Panc1 (cell line): Measurements from ENCODE around the gene CAMK2A. TPM values are rescaled to one million over a fixed set of nuclear protein-coding genes. Genes with fewer than 3 reads are reported as not detected.

ENCODE experiments used
- ATAC-seq: fragments of 200-7000 bp; cut with Tn5 transposase; 2 replicates; pipeline ENCODE4 v1.9.1; 2020; ENCODE audit warnings: mild to moderate bottlenecking, moderate library complexity
- BruUV-seq: library from RNA; stranded (reverse); fragments of 400-500 nt; replicated peaks from 2 replicates; lab custom pipeline; 2021; lab: Mats Ljungman, UMichigan
- CTCF ChIA-PET: fragments of 300-600 bp; sonication (Branson Sonifier 250); formaldehyde crosslinking; loops from one replicate; lab custom pipeline; 2022; ENCODE audit warnings: antibody characterized with exemption; lab: Charles Lee
- POLR2A ChIA-PET: fragments of 300-600 bp; sonication (Branson Sonifier 250); formaldehyde crosslinking; loops from one replicate; lab custom pipeline; 2022; ENCODE audit warnings: antibody characterized with exemption; lab: Charles Lee
- DNase-seq: peaks from one replicate; pipeline ENCODE4 v3.0.0-alpha.2; 2010; ENCODE audit warnings: low read depth, low spot score
- H3K27ac ChIP-seq: 2 replicates; pipeline ENCODE4 v1.5.1; 2011; ENCODE audit warnings: mild to moderate bottlenecking, low read length, inconsistent platforms
- H3K27me3 ChIP-seq: fragments of 200-500 bp; sonication (Bioruptor generic); 2 replicates; pipeline ENCODE4 v1.6.0; 2014; ENCODE audit warnings: low read length, inconsistent platforms; ENCODE audit not compliant: control insufficient read depth, insufficient read depth
- H3K36me3 ChIP-seq: fragments of 200-500 bp; sonication (Bioruptor generic); 2 replicates; pipeline ENCODE4 v1.5.1; 2014; ENCODE audit warnings: inconsistent platforms, mild to moderate bottlenecking, low read length, moderate library complexity; ENCODE audit not compliant: control insufficient read depth, insufficient read depth
- H3K4me1 ChIP-seq: 2 replicates; pipeline ENCODE4 v1.5.1; 2011; ENCODE audit warnings: inconsistent platforms, mild to moderate bottlenecking, low read length, moderate library complexity; ENCODE audit not compliant: control insufficient read depth, insufficient read depth
- H3K4me3 ChIP-seq, 2 experiments: 2 replicates each; pipeline ENCODE4 v1.5.1; 2011 to 2012; ENCODE audit warnings: low read depth in 2 of 2, low read length in 2 of 2, mild to moderate bottlenecking in 2 of 2, inconsistent platforms in 1 of 2, moderate library complexity in 1 of 2
- H3K9me3 ChIP-seq: fragments of 200-500 bp; sonication (Bioruptor generic); 2 replicates; pipeline ENCODE4 v1.5.1; 2014; ENCODE audit warnings: low read depth, mild to moderate bottlenecking, inconsistent platforms, low read length, moderate library complexity; ENCODE audit not compliant: control insufficient read depth, insufficient read depth
- CTCF ChIP-seq: fragments of 450-650 bp; IDR thresholded peaks from 2 replicates; pipeline ENCODE4 v1.5.1; 2017; ENCODE audit warnings: mild to moderate bottlenecking
- POLR2AphosphoS5 ChIP-seq: IDR thresholded peaks from 2 replicates; pipeline ENCODE4 v1.6.1; 2012; ENCODE audit warnings: mild to moderate bottlenecking, low read depth, low read length, moderate library complexity
- REST ChIP-seq, 2 experiments: IDR thresholded peaks; 2 replicates each; pipeline ENCODE4 v1.6.1; 2011 to 2012; ENCODE audit warnings: low read depth in 2 of 2, control low read depth in 1 of 2, low read length in 1 of 2, mild to moderate bottlenecking in 1 of 2, moderate library complexity in 1 of 2; ENCODE audit not compliant: insufficient read depth in 1 of 2
- SIN3A ChIP-seq: IDR thresholded peaks from 2 replicates; pipeline ENCODE4 v1.6.1; 2012; ENCODE audit warnings: low read depth, mild to moderate bottlenecking, low read length, moderate library complexity, borderline replicate concordance; ENCODE audit not compliant: insufficient read depth
- TCF7L2 ChIP-seq: IDR thresholded peaks from 2 replicates; pipeline ENCODE4 v1.6.1; 2011; ENCODE audit warnings: mild to moderate bottlenecking, low read depth, low read length, inconsistent platforms
- in situ Hi-C: cut with HindIII; loops from 2 replicates; pipeline ENCODE4 v1.10.0; 2016; ENCODE audit warnings: low sequenced_read_pairs, low pct_unique_long_range_greater_than_20kb
- intact Hi-C: fragments of 100-400 bp; cut with micrococcal nuclease; formaldehyde crosslinking; loops from one replicate; pipeline ENCODE4 v1.10.0; 2022; ENCODE audit not compliant: unreplicated experiment
- total RNA-seq: library from RNA; stranded (reverse); gene quantifications from one replicate; pipeline ENCODE4 v1.2.1, GENCODE V29; 2021; ENCODE audit not compliant: unreplicated experiment

Gene CAMK2A
- total RNA-seq, 1 experiment from 2014 or later = 0.51 TPM

- no peaks in the 10 kb centered on the region for H3K36me3 ChIP-seq
- H3K4me1 ChIP-seq = no peaks in the 10 kb centered on the region
- POLR2A ChIA-PET = no interaction called here
- no peak for ATAC-seq
- no peaks in the 10 kb centered on the region for H3K9me3 ChIP-seq
- intact Hi-C loops (no loop called here), in situ Hi-C loops (no loop called here)
- no TSS peak for BruUV-seq
- H3K27ac ChIP-seq = no peak overlapping the region
- no peaks in the 10 kb centered on the region for H3K27me3 ChIP-seq
- TF ChIP-seq CTCF (no peak), SIN3A (no peak), POLR2AphosphoS5 (no peak), REST (IDR thresholded peaks at IDR 0.05; ENCODE audit: insufficient read depth in 1 of 2, low read depth in 2 of 2, low read length in 1 of 2) (no peak), TCF7L2 (no peak)
- H3K4me3 ChIP-seq = no peak overlapping the region
- CTCF ChIA-PET = interaction anchor here (0.6 kb wide), 1 partner anchor 426 kb away, joined by 3 read pairs; no protein-coding TSS in a partner anchor
- no peak for DNase-seq
Measured at GRCh38 chr5:150236981-150237754, 52.4 kb downstream of the CAMK2A start.

GRCh38 chr5:150236313-150236712, 53.3 kb downstream of the CAMK2A start:
- no peaks in the 10 kb centered on the region for H3K9me3 ChIP-seq
- no peaks in the 10 kb centered on the region for H3K36me3 ChIP-seq
- ChIA-PET CTCF (no interaction called here), POLR2A (no interaction called here)
- DNase-seq = no peak
- in situ Hi-C loops = no loop called here
- no peak overlapping the region for H3K4me3 ChIP-seq
- H3K27ac ChIP-seq = no peak overlapping the region
- BruUV-seq = no TSS peak
- no peak for ATAC-seq
- intact Hi-C loops = no loop called here
- TF ChIP-seq SIN3A (no peak), TCF7L2 (no peak), POLR2AphosphoS5 (no peak), REST (IDR thresholded peaks at IDR 0.05; ENCODE audit: insufficient read depth in 1 of 2, low read depth in 2 of 2, low read length in 1 of 2) (no peak), CTCF (no peak)
- no peaks in the 10 kb centered on the region for H3K4me1 ChIP-seq
- H3K27me3 ChIP-seq = no peaks in the 10 kb centered on the region
